Breast epithelium (tissue), 3 donors: Measurements from ENCODE around the gene GSTM2.
"Not testable (repeated sequence)": the region's sequence is repeated elsewhere in the genome, so short reads cannot be mapped to it uniquely, and the experiment has no call there.

Experiments
- POLR2AphosphoS5 ChIP-seq, 3 donors: sonication (generic); formaldehyde crosslinking; IDR thresholded peaks; one replicate each; pipeline ENCODE4 v1.6.1; 2017; ENCODE audit warnings: antibody characterized with exemption in 3 of 3
- TF ChIP-seq, protein P1 (sequence below), 3 donors: fragments of 450-650 bp; IDR thresholded peaks; one replicate each; pipeline ENCODE4 v1.5.1; 2016 to 2017; ENCODE audit warnings: antibody characterized with exemption in 3 of 3, mild to moderate bottlenecking in 3 of 3, moderate library complexity in 3 of 3

GRCh38 chr1:109708949-109709348 is 41.1 kb downstream of the GSTM2 start:
- TF ChIP-seq, protein P1, sequence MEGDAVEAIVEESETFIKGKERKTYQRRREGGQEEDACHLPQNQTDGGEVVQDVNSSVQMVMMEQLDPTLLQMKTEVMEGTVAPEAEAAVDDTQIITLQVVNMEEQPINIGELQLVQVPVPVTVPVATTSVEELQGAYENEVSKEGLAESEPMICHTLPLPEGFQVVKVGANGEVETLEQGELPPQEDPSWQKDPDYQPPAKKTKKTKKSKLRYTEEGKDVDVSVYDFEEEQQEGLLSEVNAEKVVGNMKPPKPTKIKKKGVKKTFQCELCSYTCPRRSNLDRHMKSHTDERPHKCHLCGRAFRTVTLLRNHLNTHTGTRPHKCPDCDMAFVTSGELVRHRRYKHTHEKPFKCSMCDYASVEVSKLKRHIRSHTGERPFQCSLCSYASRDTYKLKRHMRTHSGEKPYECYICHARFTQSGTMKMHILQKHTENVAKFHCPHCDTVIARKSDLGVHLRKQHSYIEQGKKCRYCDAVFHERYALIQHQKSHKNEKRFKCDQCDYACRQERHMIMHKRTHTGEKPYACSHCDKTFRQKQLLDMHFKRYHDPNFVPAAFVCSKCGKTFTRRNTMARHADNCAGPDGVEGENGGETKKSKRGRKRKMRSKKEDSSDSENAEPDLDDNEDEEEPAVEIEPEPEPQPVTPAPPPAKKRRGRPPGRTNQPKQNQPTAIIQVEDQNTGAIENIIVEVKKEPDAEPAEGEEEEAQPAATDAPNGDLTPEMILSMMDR (IDR thresholded peaks at IDR 0.05), result not testable (repeated sequence)
- TF ChIP-seq POLR2AphosphoS5 (IDR thresholded peaks at IDR 0.05), result not testable (repeated sequence)
